Astrocyte (in vitro differentiated cells and primary cell): Measurements from ENCODE around the gene ANKHD1.

Experiments used
- CTCF ChIP-seq: IDR thresholded peaks from 2 replicates; pipeline ENCODE4 v1.5.1; 2011; ENCODE audit warnings: low read depth, mild to moderate bottlenecking, inconsistent platforms, low read length, moderate library complexity; ENCODE audit not compliant: insufficient read depth
- EZH2 ChIP-seq: IDR thresholded peaks from 2 replicates; pipeline ENCODE4 v1.6.1; 2012; ENCODE audit warnings: mild to moderate bottlenecking, low read length, inconsistent platforms; ENCODE audit not compliant: insufficient read depth

GRCh38 chr5:140420665-140421361 is 19.2 kb downstream of the ANKHD1 start:
- TF ChIP-seq CTCF (no peak), EZH2 (no peak)
